DND-41 (cell line): Measurements from ENCODE around the gene EXOSC7.

Experiments
- ATAC-seq: fragments of 200-7000 bp; cut with Tn5 transposase; 3 replicates; pipeline ENCODE4 v1.9.1; 2021; ENCODE audit warnings: low read depth; ENCODE audit not compliant: insufficient read depth
- DNase-seq: peaks from one replicate; pipeline ENCODE4 v3.0.0-alpha.2; 2020
- H2AFZ ChIP-seq: 2 replicates; pipeline ENCODE4 v1.6.0; 2012; ENCODE audit warnings: low read depth, low read length
- H3K27ac ChIP-seq: 2 replicates; pipeline ENCODE4 v1.5.1; 2012; ENCODE audit warnings: low read length, inconsistent platforms
- H3K27me3 ChIP-seq: fragments of 200-600 bp; sonication (generic); 2 replicates; pipeline ENCODE4 v1.6.0; 2012; ENCODE audit warnings: low read length, mild to moderate bottlenecking, inconsistent platforms; ENCODE audit not compliant: insufficient read depth, poor library complexity
- H3K36me3 ChIP-seq: 2 replicates; pipeline ENCODE4 v1.5.1; 2012; ENCODE audit warnings: low read length, inconsistent platforms; ENCODE audit not compliant: insufficient read depth
- H3K4me1 ChIP-seq: 2 replicates; pipeline ENCODE4 v1.5.1; 2012; ENCODE audit warnings: mild to moderate bottlenecking, low read length; ENCODE audit not compliant: insufficient read depth
- H3K4me2 ChIP-seq: 2 replicates; pipeline ENCODE4 v1.6.0; 2012; ENCODE audit warnings: mild to moderate bottlenecking, moderate library complexity, low read length, inconsistent platforms; ENCODE audit not compliant: insufficient read depth
- H3K4me3 ChIP-seq, 2 experiments: fragments of 200-600 bp in 1 of 2; shearing (Covaris generic) in 1 of 2; 2 replicates each; pipeline ENCODE4 v1.5.1; 2012 to 2016; ENCODE audit warnings: inconsistent platforms in 2 of 2, low read length in 2 of 2, mild to moderate bottlenecking in 2 of 2, low read depth in 1 of 2, moderate library complexity in 1 of 2
- H3K79me2 ChIP-seq: 2 replicates; pipeline ENCODE4 v1.6.0; 2012; ENCODE audit warnings: low read length, inconsistent platforms; ENCODE audit not compliant: insufficient read depth
- H3K9ac ChIP-seq: 2 replicates; pipeline ENCODE4 v1.6.0; 2012; ENCODE audit warnings: low read depth, mild to moderate bottlenecking, inconsistent platforms, low read length, moderate library complexity
- H3K9me3 ChIP-seq: 2 replicates; pipeline ENCODE4 v1.5.1; 2012; ENCODE audit warnings: low read length, moderate library complexity, mild to moderate bottlenecking, inconsistent platforms; ENCODE audit not compliant: insufficient read depth, severe bottlenecking
- H4K20me1 ChIP-seq: 2 replicates; pipeline ENCODE4 v1.6.0; 2012; ENCODE audit warnings: low read length; ENCODE audit not compliant: insufficient read depth
- CTCF ChIP-seq: IDR thresholded peaks from 2 replicates; pipeline ENCODE4 v1.5.1; 2012; ENCODE audit warnings: borderline replicate concordance, low read length, moderate library complexity, mild to moderate bottlenecking; ENCODE audit not compliant: poor library complexity, severe bottlenecking; ENCODE audit errors: extremely low read depth
- EZH2 ChIP-seq: IDR thresholded peaks from 3 replicates; pipeline ENCODE4 v1.6.1; 2012; ENCODE audit warnings: borderline replicate concordance, low read depth, mild to moderate bottlenecking, moderate library complexity, low read length, inconsistent platforms; ENCODE audit not compliant: severe bottlenecking

EXOSC7 gene

GRCh38 chr3:44969828-44970179 is 6.2 kb upstream of the EXOSC7 start:
- Histone ChIP-seq H3K79me2 (peaks cover 79% of the 10 kb centered on the region), H3K9ac (no peak overlapping the region), H3K27me3 (no peaks in the 10 kb centered on the region), H3K4me2 (no peak overlapping the region), H3K27ac (no peak overlapping the region), H4K20me1 (peaks cover 33% of the 10 kb centered on the region), H2AFZ (no peak overlapping the region), H3K9me3 (no peaks in the 10 kb centered on the region), H3K4me3 (no peak overlapping the region), H3K4me1 (peaks cover 21% of the 10 kb centered on the region), H3K36me3 (no peaks in the 10 kb centered on the region)
- no peak for DNase-seq
- no peak for ATAC-seq
- TF ChIP-seq EZH2: no peak
- no peak for TF ChIP-seq CTCF

DNA sequence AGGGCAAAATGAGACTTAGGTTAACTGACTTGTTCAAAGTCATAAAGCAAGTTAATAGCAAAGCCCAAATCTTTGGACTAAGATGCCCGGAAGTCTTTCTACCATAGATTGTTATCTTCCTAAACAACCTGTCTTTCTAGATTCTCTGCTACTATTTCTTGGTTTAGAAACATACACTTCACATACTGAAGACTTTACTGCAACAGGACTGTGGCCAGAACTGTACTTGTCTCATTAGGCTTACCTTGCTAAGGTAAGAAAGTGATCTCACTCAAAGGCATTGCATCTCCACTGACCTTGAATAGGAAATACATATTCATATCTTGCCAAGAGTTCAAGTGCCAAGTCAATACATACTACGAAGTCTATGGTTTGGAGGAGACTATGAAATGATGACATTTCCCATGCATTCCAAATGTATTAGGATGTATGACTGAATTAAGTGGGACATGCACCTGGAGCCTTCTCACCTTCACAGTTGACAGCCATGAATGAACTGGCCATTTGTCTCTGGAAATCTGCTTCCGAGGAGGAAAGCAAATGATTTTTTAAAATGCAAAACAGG is 5.0 kb upstream of the EXOSC7 start:
- DNase-seq (no peak), ATAC-seq (no peak)
- H4K20me1 ChIP-seq: peaks cover 27% of the 10 kb centered on the region
- peaks cover 79% of the 10 kb centered on the region for H3K79me2 ChIP-seq
- H3K9ac ChIP-seq: no peak overlapping the region
- H3K36me3 ChIP-seq: no peaks in the 10 kb centered on the region
- no peaks in the 10 kb centered on the region for H3K9me3 ChIP-seq
- H3K4me3 ChIP-seq: no peak overlapping the region
- no peak overlapping the region for H3K4me2 ChIP-seq
- H3K27ac ChIP-seq: no peak overlapping the region
- peaks cover 26% of the 10 kb centered on the region for H3K4me1 ChIP-seq
- no peaks in the 10 kb centered on the region for H3K27me3 ChIP-seq
- no peak overlapping the region for H2AFZ ChIP-seq
- TF ChIP-seq CTCF (no peak), EZH2 (no peak)

DNA sequence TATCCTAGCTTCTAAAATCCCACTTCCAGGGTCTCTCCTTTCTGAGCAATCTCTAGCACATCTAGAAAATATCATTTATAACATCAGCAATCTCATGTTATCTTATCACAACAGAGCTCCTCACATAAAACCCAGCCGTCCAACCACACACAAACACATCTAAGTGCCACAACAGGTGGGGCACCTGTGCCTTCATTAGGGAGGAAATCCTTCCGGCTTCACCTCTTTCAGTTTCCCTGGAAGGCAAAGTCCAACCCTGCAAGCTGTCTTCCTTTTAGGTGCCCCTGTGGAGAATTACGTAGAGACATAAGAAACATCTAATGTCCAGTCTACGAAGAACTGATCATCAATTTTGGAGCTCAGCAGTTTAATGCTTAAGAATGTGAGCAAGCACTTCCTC is 1.6 kb upstream of the EXOSC7 start:
- peaks cover 42% of the 10 kb centered on the region for H3K4me1 ChIP-seq
- ATAC-seq (no peak), DNase-seq (no peak)
- peak overlapping the region; percentile 77 for H3K9ac ChIP-seq
- no peak overlapping the region for H2AFZ ChIP-seq
- H3K36me3 ChIP-seq: no peaks in the 10 kb centered on the region
- H3K4me3 ChIP-seq: peak overlapping the region in 1 of 2 experiments; percentile 99; a peak in 3 of 4 replicates
- H3K9me3 ChIP-seq: no peaks in the 10 kb centered on the region
- peak overlapping the region; percentile 97 for H3K4me2 ChIP-seq
- H3K27ac ChIP-seq: no peak overlapping the region; the same call in 1 of the 2 replicates
- H3K27me3 ChIP-seq: no peaks in the 10 kb centered on the region
- H4K20me1 ChIP-seq: peaks cover 18% of the 10 kb centered on the region
- TF ChIP-seq CTCF: no peak
- TF ChIP-seq EZH2: no peak
- peaks cover 88% of the 10 kb centered on the region for H3K79me2 ChIP-seq

GRCh38 chr3:44981220-44981619 is 5.2 kb downstream of the EXOSC7 start:
- no peak overlapping the region for H3K9ac ChIP-seq
- H3K4me2 ChIP-seq: no peak overlapping the region
- no peak overlapping the region for H2AFZ ChIP-seq
- no peaks in the 10 kb centered on the region for H3K36me3 ChIP-seq
- H3K4me1 ChIP-seq: peaks cover 32% of the 10 kb centered on the region
- peaks cover 26% of the 10 kb centered on the region; the same call in 1 of the 2 replicates for H4K20me1 ChIP-seq
- H3K27me3 ChIP-seq: no peaks in the 10 kb centered on the region
- no peak overlapping the region for H3K4me3 ChIP-seq
- TF ChIP-seq CTCF: no peak
- no peak for TF ChIP-seq EZH2
- H3K9me3 ChIP-seq: no peaks in the 10 kb centered on the region
- DNase-seq: no peak
- ATAC-seq: peak; percentile 53; the same call in 2 of the 3 replicates
- H3K27ac ChIP-seq: no peak overlapping the region
- H3K79me2 ChIP-seq: peaks cover 89% of the 10 kb centered on the region
